Measurements from ENCODE around the gene MSI1. TPM values are rescaled to one million over a fixed set of nuclear protein-coding genes. Genes with fewer than 3 reads are reported as not detected.

The MSI1 gene
- total RNA-seq, 1 donor from 2014 or later, result 6.9 TPM

- FAIRE-seq (no peak), DNase-seq (ENCODE audit: low spot score in 2 of 2) (no peak)
Observed at GRCh38 chr12:120328228-120328627, 40.7 kb downstream of the MSI1 start.

DNA sequence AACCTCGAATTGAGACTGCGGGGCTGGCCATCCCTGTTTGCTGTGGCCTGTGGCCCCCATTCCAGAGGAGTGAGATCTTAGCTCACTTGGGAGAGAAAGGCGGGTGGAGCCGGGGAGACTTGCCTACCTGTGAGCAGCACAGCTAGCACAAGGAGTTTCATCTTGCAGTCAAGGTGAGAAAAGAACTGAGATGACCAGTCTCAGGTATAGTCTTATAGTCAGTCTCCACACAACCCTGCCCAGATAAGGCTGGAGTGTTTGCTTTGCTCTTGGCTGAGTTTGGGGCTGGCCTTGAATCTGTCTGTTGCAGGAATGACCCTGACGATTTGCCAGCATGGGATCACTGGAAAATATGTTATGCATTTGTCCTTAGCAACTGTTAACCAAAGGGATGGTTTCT is 41.4 kb downstream of the MSI1 start, which contains the start of gene PLA2G1B:
TSS of gene PLA2G1B (minus strand) at position 187 of the 400 bp plus-strand sequence. CDS start at position 161, 26 bp downstream.
- DNase-seq (ENCODE audit: low spot score in 2 of 2) (no peak), FAIRE-seq (no peak)

DNA sequence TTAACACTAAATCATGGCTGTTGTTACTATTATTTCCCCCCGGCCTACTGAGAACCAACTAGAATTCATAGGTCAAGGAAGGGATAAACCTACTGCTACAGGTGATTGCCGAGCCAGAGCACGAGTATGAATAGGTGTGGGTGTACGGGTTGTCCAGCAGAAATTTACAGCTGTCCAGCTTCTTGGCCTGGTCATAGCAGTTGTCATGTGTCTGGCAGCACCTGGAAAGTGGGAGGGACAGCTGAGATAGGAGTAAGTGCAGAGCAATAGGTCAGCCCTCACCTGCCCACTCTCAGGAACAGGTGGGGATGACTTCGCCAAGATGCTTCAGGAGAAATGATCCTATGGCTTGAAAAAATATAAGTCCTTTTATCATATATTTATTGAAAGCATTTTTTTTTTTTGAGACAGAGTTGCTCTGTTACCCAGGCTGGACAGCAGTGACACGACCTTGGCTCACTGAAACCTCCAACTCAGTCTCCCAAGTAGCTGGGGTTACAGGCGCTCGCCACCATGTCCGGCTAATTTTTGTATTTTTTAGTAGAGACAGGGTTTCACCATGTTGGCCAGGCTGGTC is 44.0 kb downstream of the MSI1 start:
- FAIRE-seq, result no peak
- no peak for DNase-seq (ENCODE audit: low spot score in 2 of 2)

GRCh38 chr12:120323772-120324171 is 45.2 kb downstream of the MSI1 start:
- DNase-seq (ENCODE audit: low spot score in 2 of 2) (no peak), FAIRE-seq (no peak)

- DNase-seq (ENCODE audit: low spot score in 2 of 2) (no peak), FAIRE-seq (no peak)
Observed at GRCh38 chr12:120321382-120322202, 47.4 kb downstream of the MSI1 start.

DNA sequence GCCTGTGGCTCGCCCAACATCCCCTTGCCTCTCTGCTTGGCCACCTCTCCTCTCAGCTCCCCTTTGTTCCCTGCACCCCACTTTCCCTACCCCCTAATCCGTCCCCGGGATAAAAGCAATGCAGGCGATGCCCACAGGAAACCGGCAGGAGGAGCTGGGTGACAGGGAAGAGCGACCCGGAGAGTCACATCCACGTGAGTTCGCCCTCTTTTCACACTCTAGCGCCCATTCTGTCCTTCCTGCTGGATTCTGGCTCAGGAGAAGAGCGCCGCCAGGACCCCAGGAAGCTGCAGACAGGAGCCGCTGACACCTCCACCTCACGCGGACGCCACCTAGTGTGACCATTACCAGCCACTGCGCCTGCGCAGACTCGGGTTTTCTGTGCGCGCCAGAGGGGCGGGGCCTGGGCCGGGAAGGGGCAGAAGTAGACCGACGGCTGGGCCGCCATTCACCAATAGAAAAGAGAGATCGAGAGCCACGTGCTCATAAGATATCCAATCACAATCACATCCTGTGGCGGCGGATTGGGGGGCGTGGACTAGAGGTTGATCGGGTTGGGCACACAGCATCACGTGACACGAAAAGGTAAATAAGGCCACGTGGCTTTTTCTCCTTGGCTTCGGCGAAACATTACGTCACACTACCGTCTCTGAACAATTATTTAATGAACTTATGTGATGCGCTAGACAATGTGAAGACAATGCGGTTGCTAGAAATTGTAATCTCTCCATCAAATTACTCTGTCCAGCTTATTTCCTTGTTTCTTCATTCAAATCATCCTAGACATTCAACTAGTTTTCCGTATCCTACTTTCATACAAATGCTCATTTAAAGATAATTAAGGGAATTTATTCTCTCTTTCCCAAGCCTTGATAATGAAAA is 51.5 kb downstream of the MSI1 start:
- peak; percentile 90 to 97 for DNase-seq (ENCODE audit: low spot score in 2 of 2)
- peak; percentile 98 for FAIRE-seq

DNA sequence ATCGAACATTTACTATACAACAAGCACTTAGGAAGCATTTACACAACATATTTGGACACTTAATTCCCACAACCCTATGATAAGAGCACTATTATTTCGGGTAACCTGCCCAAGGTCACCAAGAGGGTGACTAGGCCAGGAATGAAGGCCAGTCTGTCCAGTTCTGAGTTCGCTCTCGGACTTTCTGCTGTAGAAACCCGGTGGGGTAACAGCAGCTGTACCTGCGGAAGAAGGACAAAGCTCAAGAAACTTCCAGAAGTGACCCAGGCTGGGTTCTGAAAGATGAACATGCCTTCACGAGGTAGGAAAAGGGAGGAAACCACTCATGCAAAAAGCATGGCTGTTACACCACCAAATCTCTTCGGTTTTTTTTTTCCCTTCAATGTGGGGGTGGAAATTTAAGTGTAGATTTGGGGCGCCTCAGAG is 52.2 kb downstream of the MSI1 start:
- DNase-seq (ENCODE audit: low spot score in 2 of 2), result no peak
- FAIRE-seq, result no peak

GRCh38 chr12:120314220-120314619 is 54.7 kb downstream of the MSI1 start:
- FAIRE-seq (no peak), DNase-seq (ENCODE audit: low spot score in 2 of 2) (no peak)

GRCh38 chr12:120301962-120302815 is 66.8 kb downstream of the MSI1 start, which contains the start of gene SIRT4:
Gene SIRT4, plus strand, starts transcription at chr12:120302321. Its CDS starts 1,241 bp downstream, at chr12:120303562.
- peak; percentile 81 to 91 for DNase-seq (ENCODE audit: low spot score in 2 of 2)
- peak; percentile 91 for FAIRE-seq

GRCh38 chr12:120292661-120293531 is 76.1 kb downstream of the MSI1 start, which contains the start of gene RNU4-1:
Gene RNU4-1, minus strand, starts transcription at chr12:120293237.
- FAIRE-seq, result no peak
- peak in 1 of 2 donors; percentile 35 for DNase-seq (ENCODE audit: low spot score in 2 of 2)

DNA sequence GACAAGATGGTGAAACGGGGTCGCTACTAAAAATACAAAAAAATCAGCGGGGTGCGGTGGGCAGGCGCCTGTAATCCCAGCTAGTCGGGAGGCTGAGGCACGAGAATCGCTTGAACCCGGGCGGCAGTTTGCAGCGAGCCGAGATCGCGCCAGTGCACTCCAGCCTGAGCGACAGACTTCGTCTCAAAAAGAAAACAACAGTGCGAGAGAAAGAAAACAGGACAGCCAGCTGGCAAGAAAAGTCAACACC is 76.6 kb downstream of the MSI1 start:
- FAIRE-seq, result no peak
- no peak for DNase-seq (ENCODE audit: low spot score in 2 of 2)

Small RNA genes lying within 50 kb of the gene (small RNA-seq; reads per million reads assigned to genes)
- 286 reads per million, percentile 99 among the genes with 10 or more reads in this experiment for gene RNU4-1
- gene RNU4-2, result 1,243 reads per million, percentile 99 among the genes with 10 or more reads in this experiment
- gene RNU6-1088P, result not detected

Other genes starting within 250 kb of the MSI1 start
- gene GCN1, start 174.4 kb downstream of the MSI1 start, total RNA-seq, result 62.4 TPM
- 1,889 TPM for gene RPLP0, start 168.1 kb downstream of the MSI1 start, total RNA-seq
- gene PXN, start 103.4 kb downstream of the MSI1 start, total RNA-seq, result 2.4 TPM
- gene RNU4-2, start 77.3 kb downstream of the MSI1 start, total RNA-seq, result under 0.01 TPM
- under 0.01 TPM for gene RNU4-1, start 75.9 kb downstream of the MSI1 start, total RNA-seq
- 4.1 TPM for gene SIRT4, start 66.8 kb downstream of the MSI1 start, total RNA-seq
- not detected for gene PLA2G1B, start 41.4 kb downstream of the MSI1 start, total RNA-seq
- 489 TPM for gene COX6A1, start 68.9 kb upstream of the MSI1 start, total RNA-seq
- 11.0 TPM for gene TRIAP1, start 77.2 kb upstream of the MSI1 start, total RNA-seq
- 28.9 TPM for gene GATC, start 77.3 kb upstream of the MSI1 start, total RNA-seq
- 92.5 TPM for gene SRSF9, start 100.6 kb upstream of the MSI1 start, total RNA-seq
- gene DYNLL1, start 126.9 kb upstream of the MSI1 start, total RNA-seq, result 279 TPM
- 25.3 TPM for gene COQ5, start 160.0 kb upstream of the MSI1 start, total RNA-seq
- 119 TPM for gene RNF10, start 165.2 kb upstream of the MSI1 start, total RNA-seq
- 27.3 TPM for gene POP5, start 212.2 kb upstream of the MSI1 start, total RNA-seq

All from frontal cortex (tissue), 4 donors.